Ishikawa (cell line): Measurements from ENCODE around the gene MAN2C1.

Experiments
- CEBPB ChIP-seq: IDR thresholded peaks from 2 replicates; pipeline ENCODE4 v1.6.1; 2012
- CREB1 ChIP-seq: IDR thresholded peaks from 2 replicates; pipeline ENCODE4 v1.6.1; 2012; ENCODE audit warnings: low read depth
- EGR1 ChIP-seq: IDR thresholded peaks from 2 replicates; pipeline ENCODE4 v1.6.1; 2012
- EP300 ChIP-seq: IDR thresholded peaks from 2 replicates; pipeline ENCODE4 v1.6.1; 2012; ENCODE audit warnings: borderline replicate concordance
- FOXM1 ChIP-seq: IDR thresholded peaks from 2 replicates; pipeline ENCODE4 v1.6.1; 2012; ENCODE audit warnings: low read depth, borderline replicate concordance
- NFIC ChIP-seq: IDR thresholded peaks from 2 replicates; pipeline ENCODE4 v1.6.1; 2012
- RAD21 ChIP-seq: IDR thresholded peaks from 2 replicates; pipeline ENCODE4 v1.6.1; 2012; ENCODE audit warnings: low read depth
- TAF1 ChIP-seq: IDR thresholded peaks from 2 replicates; pipeline ENCODE4 v1.6.1; 2012; ENCODE audit warnings: low read depth, mild to moderate bottlenecking
- TCF12 ChIP-seq: IDR thresholded peaks from 2 replicates; pipeline ENCODE4 v1.6.1; 2012; ENCODE audit warnings: low read depth
- TEAD4 ChIP-seq: IDR thresholded peaks from 2 replicates; pipeline ENCODE4 v1.6.1; 2012
- USF1 ChIP-seq: IDR thresholded peaks from 2 replicates; pipeline ENCODE4 v1.6.1; 2012
- YY1 ChIP-seq: IDR thresholded peaks from 2 replicates; pipeline ENCODE4 v1.6.1; 2012; ENCODE audit warnings: low read depth
- ZBTB7A ChIP-seq: IDR thresholded peaks from 2 replicates; pipeline ENCODE4 v1.6.1; 2012; ENCODE audit warnings: low read depth
- TF ChIP-seq, protein P1 (sequence below): IDR thresholded peaks from 2 replicates; pipeline ENCODE4 v1.6.1; 2012; ENCODE audit warnings: low read depth, mild to moderate bottlenecking
- TF ChIP-seq, protein P2 (sequence below): IDR thresholded peaks from 2 replicates; pipeline ENCODE4 v1.6.1; 2012

MAN2C1 gene

DNA sequence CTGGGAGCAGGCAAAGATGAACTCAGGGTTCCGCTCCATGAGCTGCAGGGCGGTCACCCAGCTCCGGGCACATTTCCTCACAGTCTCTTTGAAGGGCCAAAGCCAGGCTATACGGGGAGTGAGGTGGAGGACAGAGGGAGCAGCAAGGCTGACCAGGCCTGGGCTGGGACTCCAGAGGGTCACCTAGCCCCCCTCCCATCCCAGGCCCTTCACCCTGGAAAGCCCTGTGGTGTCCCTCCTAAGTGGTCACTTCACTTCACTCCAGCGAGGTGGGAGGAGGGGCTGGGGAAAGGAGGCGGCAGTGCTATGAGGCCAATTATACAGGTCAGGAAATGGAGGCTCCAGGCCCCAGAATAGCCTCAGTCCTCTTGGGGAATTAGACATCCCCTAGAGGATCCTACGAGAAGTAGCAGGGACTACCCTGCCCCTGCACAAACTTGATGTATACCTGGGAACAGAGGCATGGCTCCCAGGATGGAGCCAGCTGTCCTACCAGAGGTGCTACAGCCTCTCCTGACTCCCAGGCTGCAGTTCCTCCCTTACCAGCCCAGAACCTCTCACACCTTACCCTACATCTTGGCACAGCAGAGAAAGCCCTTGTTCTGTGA is 5.7 kb downstream of the MAN2C1 start:
- no peak for TF ChIP-seq RAD21
- no peak for TF ChIP-seq TEAD4
- no peak for TF ChIP-seq ZBTB7A
- TF ChIP-seq USF1 = no peak
- TF ChIP-seq, protein P1, sequence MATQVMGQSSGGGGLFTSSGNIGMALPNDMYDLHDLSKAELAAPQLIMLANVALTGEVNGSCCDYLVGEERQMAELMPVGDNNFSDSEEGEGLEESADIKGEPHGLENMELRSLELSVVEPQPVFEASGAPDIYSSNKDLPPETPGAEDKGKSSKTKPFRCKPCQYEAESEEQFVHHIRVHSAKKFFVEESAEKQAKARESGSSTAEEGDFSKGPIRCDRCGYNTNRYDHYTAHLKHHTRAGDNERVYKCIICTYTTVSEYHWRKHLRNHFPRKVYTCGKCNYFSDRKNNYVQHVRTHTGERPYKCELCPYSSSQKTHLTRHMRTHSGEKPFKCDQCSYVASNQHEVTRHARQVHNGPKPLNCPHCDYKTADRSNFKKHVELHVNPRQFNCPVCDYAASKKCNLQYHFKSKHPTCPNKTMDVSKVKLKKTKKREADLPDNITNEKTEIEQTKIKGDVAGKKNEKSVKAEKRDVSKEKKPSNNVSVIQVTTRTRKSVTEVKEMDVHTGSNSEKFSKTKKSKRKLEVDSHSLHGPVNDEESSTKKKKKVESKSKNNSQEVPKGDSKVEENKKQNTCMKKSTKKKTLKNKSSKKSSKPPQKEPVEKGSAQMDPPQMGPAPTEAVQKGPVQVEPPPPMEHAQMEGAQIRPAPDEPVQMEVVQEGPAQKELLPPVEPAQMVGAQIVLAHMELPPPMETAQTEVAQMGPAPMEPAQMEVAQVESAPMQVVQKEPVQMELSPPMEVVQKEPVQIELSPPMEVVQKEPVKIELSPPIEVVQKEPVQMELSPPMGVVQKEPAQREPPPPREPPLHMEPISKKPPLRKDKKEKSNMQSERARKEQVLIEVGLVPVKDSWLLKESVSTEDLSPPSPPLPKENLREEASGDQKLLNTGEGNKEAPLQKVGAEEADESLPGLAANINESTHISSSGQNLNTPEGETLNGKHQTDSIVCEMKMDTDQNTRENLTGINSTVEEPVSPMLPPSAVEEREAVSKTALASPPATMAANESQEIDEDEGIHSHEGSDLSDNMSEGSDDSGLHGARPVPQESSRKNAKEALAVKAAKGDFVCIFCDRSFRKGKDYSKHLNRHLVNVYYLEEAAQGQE = no peak
- no peak for TF ChIP-seq TAF1

GRCh38 chr15:75361989-75362641 is 6.3 kb downstream of the MAN2C1 start:
- TF ChIP-seq RAD21 = no peak
- TF ChIP-seq NFIC = no peak
- TF ChIP-seq, protein P2, sequence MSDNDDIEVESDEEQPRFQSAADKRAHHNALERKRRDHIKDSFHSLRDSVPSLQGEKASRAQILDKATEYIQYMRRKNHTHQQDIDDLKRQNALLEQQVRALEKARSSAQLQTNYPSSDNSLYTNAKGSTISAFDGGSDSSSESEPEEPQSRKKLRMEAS = no peak
- TF ChIP-seq FOXM1 = no peak
- no peak for TF ChIP-seq TCF12
- TF ChIP-seq ZBTB7A = no peak

DNA sequence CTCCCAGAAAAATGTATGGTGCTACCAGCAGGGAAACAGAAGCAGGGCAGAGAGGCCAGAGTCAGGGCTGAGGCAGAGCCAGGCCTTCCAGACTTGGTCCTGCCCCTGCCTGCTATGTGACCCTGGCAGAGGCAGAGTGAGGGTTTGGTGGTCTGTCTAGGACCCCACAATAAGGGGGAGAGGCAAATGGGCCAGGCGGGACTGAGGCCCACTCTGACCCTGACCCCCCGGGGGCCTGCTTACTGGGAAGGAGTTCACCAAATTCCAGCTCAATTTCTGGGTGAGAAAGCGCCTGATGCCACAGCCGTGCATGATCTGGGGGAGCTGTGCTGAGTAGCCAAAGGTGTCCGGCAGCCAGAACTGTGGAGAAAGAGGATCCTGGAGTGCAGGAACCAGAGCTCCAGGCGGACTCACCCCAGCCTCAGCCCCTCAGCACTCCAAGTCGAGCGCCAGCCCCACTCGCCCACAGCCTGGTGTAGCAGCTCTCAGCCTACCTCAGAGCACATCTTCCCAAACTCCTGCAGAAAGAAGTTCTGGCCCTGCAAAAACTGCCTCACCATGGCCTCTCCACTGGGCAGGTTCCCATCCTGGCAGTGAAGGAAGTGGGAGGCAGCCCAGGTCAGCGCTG is 6.9 kb downstream of the MAN2C1 start:
- no peak for TF ChIP-seq TEAD4
- TF ChIP-seq EGR1 = no peak
- TF ChIP-seq, protein P2 = no peak

GRCh38 chr15:75360856-75361255 is 7.6 kb downstream of the MAN2C1 start:
- no peak for TF ChIP-seq YY1
- no peak for TF ChIP-seq RAD21
- no peak for TF ChIP-seq TCF12
- no peak for TF ChIP-seq ZBTB7A

DNA sequence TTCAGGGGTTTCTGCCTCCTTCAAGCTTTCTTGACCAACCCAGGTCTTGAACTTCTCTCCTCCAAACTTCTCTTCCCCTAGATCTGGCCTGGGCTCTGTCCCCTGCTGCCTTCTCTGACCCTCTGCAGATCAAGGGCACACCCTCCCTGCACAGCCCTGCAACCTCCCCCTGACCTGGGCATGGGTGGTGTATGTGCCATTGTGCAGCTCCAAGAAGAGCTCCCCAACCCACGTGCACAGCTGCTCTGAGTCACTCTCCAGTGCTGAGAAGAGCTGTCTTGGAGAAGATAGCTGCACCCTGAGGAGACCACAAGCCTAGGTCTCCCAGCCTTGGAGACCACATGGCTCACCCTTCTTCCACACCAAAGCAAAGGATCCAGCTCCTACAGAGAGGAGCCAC is 8.0 kb downstream of the MAN2C1 start:
- TF ChIP-seq, protein P2 = no peak
- TF ChIP-seq ZBTB7A (no peak), CREB1 (no peak)

DNA sequence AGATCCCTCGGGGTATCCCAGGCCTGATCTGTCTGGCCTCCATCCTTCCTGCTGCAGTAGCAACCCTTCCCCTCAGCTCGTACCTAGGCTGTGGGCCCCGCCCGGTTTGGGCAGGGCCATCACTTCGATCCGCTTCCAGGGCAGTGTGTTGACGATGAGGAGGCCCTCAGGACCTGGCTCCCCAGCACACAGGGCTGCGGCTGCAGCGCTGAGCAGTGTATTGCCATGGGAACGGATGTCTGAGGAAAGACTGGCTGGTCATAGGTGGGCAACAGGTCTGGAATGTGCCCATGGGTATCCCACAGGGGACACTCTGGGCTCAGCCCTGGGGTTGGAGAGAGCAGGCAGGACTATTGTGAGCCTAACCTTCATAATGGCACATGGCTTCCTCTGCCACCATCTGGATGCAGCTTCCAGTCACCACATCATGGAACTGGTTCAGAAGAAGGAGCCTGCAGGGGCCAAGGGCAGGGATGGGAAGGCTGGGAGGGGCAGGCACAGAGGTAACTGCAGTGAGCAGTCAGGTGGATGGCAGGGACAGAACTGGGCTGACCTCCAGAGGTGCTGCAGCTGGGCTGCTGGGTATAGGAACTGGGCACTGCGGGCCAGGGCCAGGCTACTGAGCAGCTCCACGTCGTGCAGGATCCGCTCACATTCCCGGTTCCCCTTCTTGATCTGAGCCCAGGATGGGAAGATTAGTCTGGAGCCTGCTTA is 8.7 kb downstream of the MAN2C1 start:
- TF ChIP-seq TCF12 (no peak), ZBTB7A (no peak), NFIC (no peak), CEBPB (no peak), CREB1 (no peak), YY1 (no peak), RAD21 (no peak), TEAD4 (no peak), TAF1 (no peak), EP300 (no peak)
- TF ChIP-seq, protein P1 = no peak
